HL-60/S4 (cell line): ENCODE data around the gene LRRK1.

ENCODE experiments used
- in situ Hi-C: fragments of 300-500 bp; cut with MboI; formaldehyde crosslinking; loops from 2 replicates; pipeline ENCODE4 v1.14.3; 2022; ENCODE audit warnings: low sequenced_read_pairs

LRRK1 gene

GRCh38 chr15:101107101-101107500 lies 187.9 kb downstream of the LRRK1 start:
- in situ Hi-C loops: no loop called here

GRCh38 chr15:101107625-101108460 lies 188.7 kb downstream of the LRRK1 start:
- in situ Hi-C loops: no loop called here

GRCh38 chr15:101108461-101108775 lies 189.3 kb downstream of the LRRK1 start:
- in situ Hi-C loops: no loop called here

GRCh38 chr15:101108791-101109190 lies 189.6 kb downstream of the LRRK1 start:
- in situ Hi-C loops: no loop called here

GRCh38 chr15:101110681-101111569 lies 191.8 kb downstream of the LRRK1 start:
- in situ Hi-C loops: no loop called here

GRCh38 chr15:101111570-101112262 lies 192.6 kb downstream of the LRRK1 start:
- in situ Hi-C loops: no loop called here

GRCh38 chr15:101112336-101113113 lies 193.4 kb downstream of the LRRK1 start:
- in situ Hi-C loops: no loop called here

GRCh38 chr15:101113114-101114005 lies 194.2 kb downstream of the LRRK1 start:
- in situ Hi-C loops: no loop called here

- in situ Hi-C loops: no loop called here
These were observed 195.0 kb downstream of the LRRK1 start for GRCh38 chr15:101114166-101114565.

- in situ Hi-C loops: no loop called here
These were observed 195.5 kb downstream of the LRRK1 start for GRCh38 chr15:101114610-101115009.

- in situ Hi-C loops: no loop called here
These were observed 196.2 kb downstream of the LRRK1 start for GRCh38 chr15:101115393-101115785.

GRCh38 chr15:101115786-101116680 lies 196.9 kb downstream of the LRRK1 start:
- in situ Hi-C loops: no loop called here

GRCh38 chr15:101116681-101116976 lies 197.5 kb downstream of the LRRK1 start:
- in situ Hi-C loops: no loop called here

- in situ Hi-C loops: no loop called here
These were observed 199.0 kb downstream of the LRRK1 start for GRCh38 chr15:101118116-101118515.

- in situ Hi-C loops: no loop called here
These were observed 199.5 kb downstream of the LRRK1 start for GRCh38 chr15:101118615-101119014.

GRCh38 chr15:101119181-101119580 lies 200.0 kb downstream of the LRRK1 start:
- in situ Hi-C loops: no loop called here
